Caco-2 (cell line): ENCODE results near the gene SERTAD4. TPM values are rescaled to one million over a fixed set of nuclear protein-coding genes. Genes with fewer than 3 reads are reported as not detected.
"Not testable (repeated sequence)": the region's sequence is repeated elsewhere in the genome, so short reads cannot be mapped to it uniquely, and the experiment has no call there.

Experiments
- Bru-seq: library from RNA; stranded (reverse); fragments of 400-500 nt; gene quantifications from one replicate; lab custom pipeline; 2021; lab: Mats Ljungman, UMichigan
- BruChase-seq, 2 experiments: library from RNA; stranded (reverse); fragments of 400-500 nt; gene quantifications; one replicate each; lab custom pipeline; 2021; lab: Mats Ljungman, UMichigan
- BruUV-seq: library from RNA; stranded (reverse); fragments of 400-500 nt; replicated peaks from 2 replicates; lab custom pipeline; 2021; lab: Mats Ljungman, UMichigan
- CTCF ChIA-PET: fragments of 300-600 bp; sonication (Branson Sonifier 250); formaldehyde crosslinking; loops from one replicate; lab custom pipeline; 2022; ENCODE audit warnings: antibody characterized with exemption; lab: Charles Lee
- POLR2A ChIA-PET: fragments of 300-600 bp; sonication (Branson Sonifier 250); formaldehyde crosslinking; loops from one replicate; lab custom pipeline; 2022; ENCODE audit warnings: antibody characterized with exemption; lab: Charles Lee
- DNase-seq, 2 experiments: peaks; one replicate each; pipeline versions ENCODE4 v3.0.0 to v3.0.0-alpha.2; 2020 to 2022
- H3K27me3 ChIP-seq: replicated peaks from 2 replicates; pipeline ENCODE4 v1.6.0; 2011; ENCODE audit warnings: low read length; ENCODE audit not compliant: control insufficient read depth, insufficient read depth
- H3K36me3 ChIP-seq: 2 replicates; pipeline ENCODE4 v1.5.1; 2011; ENCODE audit warnings: low read length; ENCODE audit not compliant: control insufficient read depth, insufficient read depth
- H3K4me1 ChIP-seq: fragments of 250-450 bp; sonication (Bioruptor Pico); 2 replicates; pipeline ENCODE4 v1.5.1; 2020; ENCODE audit warnings: mild to moderate bottlenecking
- H3K4me3 ChIP-seq: 2 replicates; pipeline ENCODE4 v1.5.1; 2011; ENCODE audit warnings: low read depth, mild to moderate bottlenecking, control low read depth, low read length
- H3K9me3 ChIP-seq: fragments of 250-450 bp; sonication (Bioruptor Pico); 2 replicates; pipeline ENCODE4 v1.5.1; 2020; ENCODE audit warnings: mild to moderate bottlenecking, moderate library complexity
- H3K27ac Mint-ChIP-seq: one replicate; pipeline ENCODE4 v1.8.0; 2022; ENCODE audit warnings: mixed read lengths; ENCODE audit not compliant: unreplicated experiment
- H3K27me3 Mint-ChIP-seq: one replicate; pipeline ENCODE4 v1.8.0; 2022; ENCODE audit warnings: mixed read lengths; ENCODE audit not compliant: insufficient read depth, unreplicated experiment
- H3K36me3 Mint-ChIP-seq: one replicate; pipeline ENCODE4 v1.8.0; 2022; ENCODE audit warnings: mild to moderate bottlenecking, mixed read lengths; ENCODE audit not compliant: insufficient read depth, unreplicated experiment
- H3K4me1 Mint-ChIP-seq: one replicate; pipeline ENCODE4 v1.8.0; 2022; ENCODE audit warnings: low read depth, mixed read lengths; ENCODE audit not compliant: unreplicated experiment
- H3K4me3 Mint-ChIP-seq: one replicate; pipeline ENCODE4 v1.8.0; 2022; ENCODE audit warnings: mild to moderate bottlenecking, moderate library complexity, mixed read lengths; ENCODE audit not compliant: unreplicated experiment
- H3K9me3 Mint-ChIP-seq: one replicate; pipeline ENCODE4 v1.8.0; 2022; ENCODE audit warnings: mixed read lengths; ENCODE audit not compliant: unreplicated experiment
- intact Hi-C: fragments of 100-400 bp; cut with micrococcal nuclease; formaldehyde crosslinking; loops from one replicate; pipeline ENCODE4 v1.10.0; 2022; ENCODE audit not compliant: unreplicated experiment
- long read RNA-seq: library from polyadenylated mRNA; stranded (forward); transcript quantifications from one replicate; pipeline ENCODE4 v2.0.0, GENCODE V29; 2022
- total RNA-seq: library from RNA; stranded (reverse); gene quantifications from 2 replicates; pipeline ENCODE4 v1.2.3, GENCODE V29; 2022
- TF ChIP-seq, protein P1 (sequence below), 2 experiments: fragments of 200-600 bp in 1 of 2; IDR thresholded peaks; 1 replicate in 1 of 2; 2 replicates in 1 of 2; pipeline versions ENCODE4 v1.5.1 to v1.8.0; 2011 to 2022; ENCODE audit warnings: antibody characterized with exemption in 1 of 2, control low read depth in 1 of 2, inconsistent platforms in 1 of 2, low read depth in 1 of 2, low read length in 1 of 2, mild to moderate bottlenecking in 1 of 2, moderate library complexity in 1 of 2; ENCODE audit not compliant: insufficient read depth in 1 of 2, severe bottlenecking in 1 of 2, unreplicated experiment in 1 of 2

Gene SERTAD4
- 2.8 and 3.6 TPM in 2 replicates for total RNA-seq
- Bru-seq, nascent RNA: percentile 47 among the genes with signal in this experiment
- BruChase-seq, experiment 1, labeled RNA remaining after a 2-hour chase: percentile 67 among the genes with signal in this experiment
- percentile 52 among the genes with signal in this experiment for BruChase-seq, experiment 2, labeled RNA remaining after a 6-hour chase
- long read RNA-seq, full-length matches to known transcripts: 4 of 6 reads
- long read RNA-seq, partial matches to known transcripts: 1 of 6 reads
- long read RNA-seq, other reads (novel, unspliced or antisense): 1 of 6 reads

GRCh38 chr1:210232511-210233215 is at the start of gene SERTAD4:
Gene SERTAD4, plus strand, starts transcription at chr1:210232796. Its CDS starts 5,165 bp downstream, at chr1:210237961.
- Histone ChIP-seq H3K4me1 (peaks cover 3% of the 10 kb centered on the region; the same call in 1 of the 2 replicates), H3K9me3 (no peaks in the 10 kb centered on the region), H3K36me3 (no peaks in the 10 kb centered on the region), H3K4me3 (peak within 1 kb of the TSS; percentile 47), H3K27me3 (no peaks in the 10 kb centered on the region)
- H3K27me3 Mint-ChIP-seq: no peaks in the 10 kb centered on the region
- POLR2A ChIA-PET: interaction anchor here (0.5 kb wide), 1 partner anchor 96 kb away, joined by 3 read pairs; the partner anchor contains the start of gene HHAT
- no peaks in the 10 kb centered on the region for H3K4me1 Mint-ChIP-seq
- H3K4me3 Mint-ChIP-seq: peak within 1 kb of the TSS; percentile 74
- no peaks in the 10 kb centered on the region for H3K9me3 Mint-ChIP-seq
- no TSS peak for BruUV-seq
- intact Hi-C loops: loop anchor here (5.0 kb wide), 1 partner anchor 65 kb away; no protein-coding TSS in a partner anchor
- H3K27ac Mint-ChIP-seq: no peak within 1 kb of the TSS
- CTCF ChIA-PET: interaction anchor here (1.4 kb wide), 1 partner anchor 79 kb away, joined by 4 read pairs; no protein-coding TSS in a partner anchor
- TF ChIP-seq, protein P1, sequence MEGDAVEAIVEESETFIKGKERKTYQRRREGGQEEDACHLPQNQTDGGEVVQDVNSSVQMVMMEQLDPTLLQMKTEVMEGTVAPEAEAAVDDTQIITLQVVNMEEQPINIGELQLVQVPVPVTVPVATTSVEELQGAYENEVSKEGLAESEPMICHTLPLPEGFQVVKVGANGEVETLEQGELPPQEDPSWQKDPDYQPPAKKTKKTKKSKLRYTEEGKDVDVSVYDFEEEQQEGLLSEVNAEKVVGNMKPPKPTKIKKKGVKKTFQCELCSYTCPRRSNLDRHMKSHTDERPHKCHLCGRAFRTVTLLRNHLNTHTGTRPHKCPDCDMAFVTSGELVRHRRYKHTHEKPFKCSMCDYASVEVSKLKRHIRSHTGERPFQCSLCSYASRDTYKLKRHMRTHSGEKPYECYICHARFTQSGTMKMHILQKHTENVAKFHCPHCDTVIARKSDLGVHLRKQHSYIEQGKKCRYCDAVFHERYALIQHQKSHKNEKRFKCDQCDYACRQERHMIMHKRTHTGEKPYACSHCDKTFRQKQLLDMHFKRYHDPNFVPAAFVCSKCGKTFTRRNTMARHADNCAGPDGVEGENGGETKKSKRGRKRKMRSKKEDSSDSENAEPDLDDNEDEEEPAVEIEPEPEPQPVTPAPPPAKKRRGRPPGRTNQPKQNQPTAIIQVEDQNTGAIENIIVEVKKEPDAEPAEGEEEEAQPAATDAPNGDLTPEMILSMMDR (IDR thresholded peaks at IDR 0.05; ENCODE audit: insufficient read depth in 1 of 2, low read depth in 1 of 2, low read length in 1 of 2, severe bottlenecking in 1 of 2, unreplicated experiment in 1 of 2): no peak
- no peaks in the 10 kb centered on the region for H3K36me3 Mint-ChIP-seq
- DNase-seq: peak; percentile 74 to 79

GRCh38 chr1:210185063-210185462 is 47.5 kb upstream of the SERTAD4 start:
- Mint-ChIP-seq H3K4me3 (no peak overlapping the region), H3K27ac (no peak overlapping the region), H3K36me3 (no peaks in the 10 kb centered on the region), H3K4me1 (no peaks in the 10 kb centered on the region), H3K9me3 (no peaks in the 10 kb centered on the region), H3K27me3 (no peaks in the 10 kb centered on the region)
- Histone ChIP-seq H3K36me3 (no peaks in the 10 kb centered on the region), H3K9me3 (no peaks in the 10 kb centered on the region), H3K27me3 (no peaks in the 10 kb centered on the region), H3K4me1 (no peaks in the 10 kb centered on the region), H3K4me3 (no peak overlapping the region)
- BruUV-seq: no TSS peak
- ChIA-PET CTCF (no interaction called here), POLR2A (no interaction called here)
- TF ChIP-seq, protein P1 (IDR thresholded peaks at IDR 0.05; ENCODE audit: insufficient read depth in 1 of 2, low read depth in 1 of 2, low read length in 1 of 2, severe bottlenecking in 1 of 2, unreplicated experiment in 1 of 2): peak in 1 of 2 experiments; percentile 13
- no peak for DNase-seq
- intact Hi-C loops: no loop called here

- H3K9me3 Mint-ChIP-seq, H3K9me3 ChIP-seq, H3K4me1 ChIP-seq, H3K27me3 ChIP-seq, intact Hi-C loops, H3K4me1 Mint-ChIP-seq, H3K4me3 Mint-ChIP-seq, H3K27me3 Mint-ChIP-seq, POLR2A ChIA-PET, H3K36me3 Mint-ChIP-seq, H3K36me3 ChIP-seq, BruUV-seq, CTCF ChIA-PET, DNase-seq, H3K4me3 ChIP-seq, H3K27ac Mint-ChIP-seq: not testable (repeated sequence)
Measured at GRCh38 chr1:210187849-210188606, 44.6 kb upstream of the SERTAD4 start.
